Measurements from ENCODE around the gene MAEA.

The MAEA gene

DNA sequence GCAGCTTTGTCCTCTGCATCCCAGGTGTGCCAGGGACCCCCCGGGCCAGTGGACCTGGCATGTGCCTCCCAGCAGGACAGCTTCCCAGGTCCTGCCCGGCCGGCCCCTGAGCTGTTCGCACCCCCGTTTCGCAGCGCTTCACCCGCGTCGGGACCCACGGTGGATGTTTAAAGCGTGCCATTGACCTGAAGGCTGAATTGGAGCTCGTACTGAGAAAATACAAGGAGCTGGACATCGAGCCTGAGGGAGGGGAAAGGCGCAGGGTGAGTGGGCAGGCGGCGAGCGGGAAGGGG, 65.2 kb downstream of the MAEA start:
- ATAC-seq = no peak
- TF ChIP-seq ZC3H10 (CRISPR knock-in tag; IDR thresholded peaks at IDR 0.05) = no peak

- TF ChIP-seq ZNF565 (CRISPR knock-in tag; conservative IDR thresholded peaks at IDR 0.05; ENCODE audit: low read depth) (no peak), ZFP3 (CRISPR knock-in tag; IDR thresholded peaks at IDR 0.05) (no peak), ZNF70 (CRISPR knock-in tag; IDR thresholded peaks at IDR 0.05) (no peak), GLIS3 (CRISPR knock-in tag; IDR thresholded peaks at IDR 0.05) (no peak), ZC3H10 (CRISPR knock-in tag; IDR thresholded peaks at IDR 0.05) (no peak), ZFP30 (CRISPR knock-in tag; IDR thresholded peaks at IDR 0.05) (no peak), RARB (CRISPR knock-in tag; IDR thresholded peaks at IDR 0.05) (no peak), TOX (CRISPR knock-in tag; IDR thresholded peaks at IDR 0.05; ENCODE audit: borderline replicate concordance) (no peak), ESRRG (CRISPR knock-in tag; IDR thresholded peaks at IDR 0.05) (no peak), TCF4 (CRISPR knock-in tag; IDR thresholded peaks at IDR 0.05; ENCODE audit: borderline replicate concordance) (no peak), ISL1 (CRISPR knock-in tag; IDR thresholded peaks at IDR 0.05) (no peak), OSR1 (CRISPR knock-in tag; IDR thresholded peaks at IDR 0.05) (no peak), CSDC2 (CRISPR knock-in tag; IDR thresholded peaks at IDR 0.05) (no peak), ZNF8 (CRISPR knock-in tag; IDR thresholded peaks at IDR 0.05) (no peak), ARNTL (CRISPR knock-in tag; IDR thresholded peaks at IDR 0.05; ENCODE audit: borderline replicate concordance, low read depth) (no peak), CSRNP3 (CRISPR knock-in tag; IDR thresholded peaks at IDR 0.05) (no peak)
- TF ChIP-seq, protein P1, sequence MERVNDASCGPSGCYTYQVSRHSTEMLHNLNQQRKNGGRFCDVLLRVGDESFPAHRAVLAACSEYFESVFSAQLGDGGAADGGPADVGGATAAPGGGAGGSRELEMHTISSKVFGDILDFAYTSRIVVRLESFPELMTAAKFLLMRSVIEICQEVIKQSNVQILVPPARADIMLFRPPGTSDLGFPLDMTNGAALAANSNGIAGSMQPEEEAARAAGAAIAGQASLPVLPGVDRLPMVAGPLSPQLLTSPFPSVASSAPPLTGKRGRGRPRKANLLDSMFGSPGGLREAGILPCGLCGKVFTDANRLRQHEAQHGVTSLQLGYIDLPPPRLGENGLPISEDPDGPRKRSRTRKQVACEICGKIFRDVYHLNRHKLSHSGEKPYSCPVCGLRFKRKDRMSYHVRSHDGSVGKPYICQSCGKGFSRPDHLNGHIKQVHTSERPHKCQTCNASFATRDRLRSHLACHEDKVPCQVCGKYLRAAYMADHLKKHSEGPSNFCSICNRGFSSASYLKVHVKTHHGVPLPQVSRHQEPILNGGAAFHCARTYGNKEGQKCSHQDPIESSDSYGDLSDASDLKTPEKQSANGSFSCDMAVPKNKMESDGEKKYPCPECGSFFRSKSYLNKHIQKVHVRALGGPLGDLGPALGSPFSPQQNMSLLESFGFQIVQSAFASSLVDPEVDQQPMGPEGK (CRISPR knock-in tag; IDR thresholded peaks at IDR 0.05; ENCODE audit: borderline replicate concordance) = no peak
- TF ChIP-seq, protein P2, sequence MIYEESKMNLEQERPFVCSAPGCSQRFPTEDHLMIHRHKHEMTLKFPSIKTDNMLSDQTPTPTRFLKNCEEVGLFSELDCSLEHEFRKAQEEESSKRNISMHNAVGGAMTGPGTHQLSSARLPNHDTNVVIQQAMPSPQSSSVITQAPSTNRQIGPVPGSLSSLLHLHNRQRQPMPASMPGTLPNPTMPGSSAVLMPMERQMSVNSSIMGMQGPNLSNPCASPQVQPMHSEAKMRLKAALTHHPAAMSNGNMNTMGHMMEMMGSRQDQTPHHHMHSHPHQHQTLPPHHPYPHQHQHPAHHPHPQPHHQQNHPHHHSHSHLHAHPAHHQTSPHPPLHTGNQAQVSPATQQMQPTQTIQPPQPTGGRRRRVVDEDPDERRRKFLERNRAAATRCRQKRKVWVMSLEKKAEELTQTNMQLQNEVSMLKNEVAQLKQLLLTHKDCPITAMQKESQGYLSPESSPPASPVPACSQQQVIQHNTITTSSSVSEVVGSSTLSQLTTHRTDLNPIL (CRISPR knock-in tag; IDR thresholded peaks at IDR 0.05; ENCODE audit: low read depth) = no peak
- TF ChIP-seq, protein P3, sequence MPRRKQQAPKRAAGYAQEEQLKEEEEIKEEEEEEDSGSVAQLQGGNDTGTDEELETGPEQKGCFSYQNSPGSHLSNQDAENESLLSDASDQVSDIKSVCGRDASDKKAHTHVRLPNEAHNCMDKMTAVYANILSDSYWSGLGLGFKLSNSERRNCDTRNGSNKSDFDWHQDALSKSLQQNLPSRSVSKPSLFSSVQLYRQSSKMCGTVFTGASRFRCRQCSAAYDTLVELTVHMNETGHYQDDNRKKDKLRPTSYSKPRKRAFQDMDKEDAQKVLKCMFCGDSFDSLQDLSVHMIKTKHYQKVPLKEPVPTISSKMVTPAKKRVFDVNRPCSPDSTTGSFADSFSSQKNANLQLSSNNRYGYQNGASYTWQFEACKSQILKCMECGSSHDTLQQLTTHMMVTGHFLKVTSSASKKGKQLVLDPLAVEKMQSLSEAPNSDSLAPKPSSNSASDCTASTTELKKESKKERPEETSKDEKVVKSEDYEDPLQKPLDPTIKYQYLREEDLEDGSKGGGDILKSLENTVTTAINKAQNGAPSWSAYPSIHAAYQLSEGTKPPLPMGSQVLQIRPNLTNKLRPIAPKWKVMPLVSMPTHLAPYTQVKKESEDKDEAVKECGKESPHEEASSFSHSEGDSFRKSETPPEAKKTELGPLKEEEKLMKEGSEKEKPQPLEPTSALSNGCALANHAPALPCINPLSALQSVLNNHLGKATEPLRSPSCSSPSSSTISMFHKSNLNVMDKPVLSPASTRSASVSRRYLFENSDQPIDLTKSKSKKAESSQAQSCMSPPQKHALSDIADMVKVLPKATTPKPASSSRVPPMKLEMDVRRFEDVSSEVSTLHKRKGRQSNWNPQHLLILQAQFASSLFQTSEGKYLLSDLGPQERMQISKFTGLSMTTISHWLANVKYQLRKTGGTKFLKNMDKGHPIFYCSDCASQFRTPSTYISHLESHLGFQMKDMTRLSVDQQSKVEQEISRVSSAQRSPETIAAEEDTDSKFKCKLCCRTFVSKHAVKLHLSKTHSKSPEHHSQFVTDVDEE (CRISPR knock-in tag; IDR thresholded peaks at IDR 0.05) = no peak
- ATAC-seq = no peak
Observed at GRCh38 chr4:1355378-1355777, 65.7 kb downstream of the MAEA start.

DNA sequence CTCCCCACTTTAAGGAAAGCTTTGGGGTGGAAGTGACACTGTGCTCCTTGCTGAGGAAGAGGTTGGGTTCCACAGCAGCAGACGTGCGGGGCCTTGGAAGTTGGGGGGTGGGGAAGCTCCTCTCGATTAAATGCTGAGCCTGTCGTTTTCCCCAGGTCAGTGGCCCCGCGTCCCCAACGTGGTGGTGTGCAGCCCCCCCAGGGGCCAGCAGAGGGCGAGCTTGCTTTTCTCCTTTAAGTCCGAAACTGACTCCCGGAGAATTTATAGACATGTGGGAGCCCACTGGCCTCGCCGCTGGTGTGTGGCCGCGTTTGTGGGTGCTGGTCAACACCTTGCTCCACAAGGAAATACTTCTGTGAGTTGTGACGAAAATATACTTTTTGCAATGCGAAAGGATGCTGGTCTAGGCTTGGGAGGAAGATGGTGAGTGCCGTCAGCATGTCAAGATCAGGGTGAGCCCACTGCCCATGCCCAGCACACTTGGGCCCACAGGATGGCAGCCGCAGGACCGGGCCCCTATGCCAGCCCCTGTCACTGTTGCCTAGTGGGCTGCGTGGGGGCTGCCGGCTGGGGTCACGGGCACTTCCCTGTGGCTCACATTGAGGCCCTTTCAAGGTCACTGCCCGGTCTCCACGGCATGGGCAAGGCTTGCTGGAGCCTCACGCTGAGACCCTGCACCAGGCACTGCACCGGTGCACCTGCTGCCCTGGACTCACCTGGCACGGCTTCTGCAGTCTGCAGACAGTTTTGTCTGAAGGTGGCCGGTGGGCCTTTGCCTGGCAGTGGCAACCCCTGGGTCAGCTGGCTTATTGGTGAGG, 66.7 kb downstream of the MAEA start:
- ATAC-seq = peak; percentile 41
- no peak for TF ChIP-seq ESRRG (CRISPR knock-in tag; IDR thresholded peaks at IDR 0.05)
- no peak for TF ChIP-seq ISL1 (CRISPR knock-in tag; IDR thresholded peaks at IDR 0.05)
- TF ChIP-seq ZNF565 (CRISPR knock-in tag; conservative IDR thresholded peaks at IDR 0.05; ENCODE audit: low read depth) = no peak
- TF ChIP-seq GLIS3 (CRISPR knock-in tag; IDR thresholded peaks at IDR 0.05) = no peak
- TF ChIP-seq BACH2 (CRISPR knock-in tag; IDR thresholded peaks at IDR 0.05; ENCODE audit: borderline replicate concordance) = no peak
- TF ChIP-seq CSRNP3 (CRISPR knock-in tag; IDR thresholded peaks at IDR 0.05) = no peak
- TF ChIP-seq TCF4 (CRISPR knock-in tag; IDR thresholded peaks at IDR 0.05; ENCODE audit: borderline replicate concordance) = no peak
- TF ChIP-seq, protein P1 (CRISPR knock-in tag; IDR thresholded peaks at IDR 0.05; ENCODE audit: borderline replicate concordance) = no peak
- TF ChIP-seq TOX (CRISPR knock-in tag; IDR thresholded peaks at IDR 0.05; ENCODE audit: borderline replicate concordance) = no peak
- TF ChIP-seq, protein P2 (CRISPR knock-in tag; IDR thresholded peaks at IDR 0.05; ENCODE audit: low read depth) = no peak
- TF ChIP-seq RARB (CRISPR knock-in tag; IDR thresholded peaks at IDR 0.05) = no peak
- TF ChIP-seq CSDC2 (CRISPR knock-in tag; IDR thresholded peaks at IDR 0.05) = no peak
- no peak for TF ChIP-seq ARNTL (CRISPR knock-in tag; IDR thresholded peaks at IDR 0.05; ENCODE audit: borderline replicate concordance, low read depth)
- no peak for TF ChIP-seq ZFP3 (CRISPR knock-in tag; IDR thresholded peaks at IDR 0.05)
- TF ChIP-seq, protein P3 (CRISPR knock-in tag; IDR thresholded peaks at IDR 0.05) = no peak

All from SK-N-SH treated with all-trans-retinoic acid at 6 μM for 48 hours (cell line).